SK-N-SH treated with all-trans-retinoic acid at 6 μM for 48 hours (cell line): ENCODE results near the gene RFPL2.
"Not testable (repeated sequence)": the region's sequence is repeated elsewhere in the genome, so short reads cannot be mapped to it uniquely, and the experiment has no call there.

Source experiments
- ARNTL ChIP-seq: fragments of 450-650 bp; formaldehyde crosslinking; IDR thresholded peaks from 2 replicates; pipeline ENCODE4 v1.5.0; 2020; ENCODE audit warnings: low read depth, mild to moderate bottlenecking, moderate library complexity, borderline replicate concordance
- PPARA ChIP-seq: fragments of 250-450 bp; sonication (Bioruptor Pico); IDR thresholded peaks from 2 replicates; pipeline ENCODE4 v1.5.0; 2020; ENCODE audit warnings: mild to moderate bottlenecking, borderline replicate concordance
- TCF4 ChIP-seq: fragments of 250-450 bp; sonication (Bioruptor Pico); IDR thresholded peaks from 2 replicates; pipeline ENCODE4 v1.8.0; 2021; ENCODE audit warnings: mild to moderate bottlenecking, moderate library complexity, borderline replicate concordance
- ZFP3 ChIP-seq: fragments of 250-450 bp; sonication (Bioruptor Pico); IDR thresholded peaks from 2 replicates; pipeline ENCODE4 v1.5.0; 2020; ENCODE audit warnings: mild to moderate bottlenecking, moderate library complexity
- ZNF565 ChIP-seq: fragments of 450-650 bp; formaldehyde crosslinking; conservative IDR thresholded peaks from 2 replicates; pipeline ENCODE4 v1.5.0; 2020; ENCODE audit warnings: low read depth, mild to moderate bottlenecking, moderate library complexity
- TF ChIP-seq, protein P1 (sequence below): fragments of 250-450 bp; sonication (Bioruptor Pico); IDR thresholded peaks from 2 replicates; pipeline ENCODE4 v1.8.0; 2020; ENCODE audit warnings: mild to moderate bottlenecking, moderate library complexity, borderline replicate concordance
- TF ChIP-seq, protein P2 (sequence below): fragments of 250-450 bp; sonication (Bioruptor Pico); IDR thresholded peaks from 2 replicates; pipeline ENCODE4 v1.5.0; 2020; ENCODE audit warnings: mild to moderate bottlenecking, moderate library complexity
- TF ChIP-seq, protein P3 (sequence below): fragments of 250-450 bp; sonication (Bioruptor Pico); IDR thresholded peaks from 2 replicates; pipeline ENCODE4 v1.5.1; 2021; ENCODE audit warnings: mild to moderate bottlenecking, moderate library complexity

DNA sequence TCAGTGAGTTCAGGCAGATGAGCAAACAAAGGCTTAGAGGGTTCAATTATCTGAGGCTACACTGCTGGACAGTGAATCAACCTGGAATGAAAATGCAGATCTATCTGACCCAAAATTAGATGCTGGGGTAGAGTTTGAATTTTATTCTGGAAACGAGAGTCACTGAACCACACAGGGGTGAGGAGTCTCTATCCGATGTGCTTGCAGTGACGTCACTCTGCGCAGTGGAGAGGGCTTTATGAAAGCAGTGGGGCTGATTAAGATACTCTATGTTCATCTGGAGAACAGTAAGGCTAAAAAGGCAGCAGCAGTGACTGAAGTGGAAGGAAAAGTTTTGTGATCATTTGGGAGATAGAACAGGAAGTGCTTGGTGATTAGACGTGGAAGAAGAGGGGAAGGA, 44.5 kb downstream of the RFPL2 start:
- TF ChIP-seq ZFP3 (CRISPR knock-in tag); PPARA; TCF4 (CRISPR knock-in tag); ARNTL (CRISPR knock-in tag); ZNF565 (CRISPR knock-in tag): not testable (repeated sequence)
- TF ChIP-seq, protein P1, sequence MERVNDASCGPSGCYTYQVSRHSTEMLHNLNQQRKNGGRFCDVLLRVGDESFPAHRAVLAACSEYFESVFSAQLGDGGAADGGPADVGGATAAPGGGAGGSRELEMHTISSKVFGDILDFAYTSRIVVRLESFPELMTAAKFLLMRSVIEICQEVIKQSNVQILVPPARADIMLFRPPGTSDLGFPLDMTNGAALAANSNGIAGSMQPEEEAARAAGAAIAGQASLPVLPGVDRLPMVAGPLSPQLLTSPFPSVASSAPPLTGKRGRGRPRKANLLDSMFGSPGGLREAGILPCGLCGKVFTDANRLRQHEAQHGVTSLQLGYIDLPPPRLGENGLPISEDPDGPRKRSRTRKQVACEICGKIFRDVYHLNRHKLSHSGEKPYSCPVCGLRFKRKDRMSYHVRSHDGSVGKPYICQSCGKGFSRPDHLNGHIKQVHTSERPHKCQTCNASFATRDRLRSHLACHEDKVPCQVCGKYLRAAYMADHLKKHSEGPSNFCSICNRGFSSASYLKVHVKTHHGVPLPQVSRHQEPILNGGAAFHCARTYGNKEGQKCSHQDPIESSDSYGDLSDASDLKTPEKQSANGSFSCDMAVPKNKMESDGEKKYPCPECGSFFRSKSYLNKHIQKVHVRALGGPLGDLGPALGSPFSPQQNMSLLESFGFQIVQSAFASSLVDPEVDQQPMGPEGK = not testable (repeated sequence)
- TF ChIP-seq, protein P2, sequence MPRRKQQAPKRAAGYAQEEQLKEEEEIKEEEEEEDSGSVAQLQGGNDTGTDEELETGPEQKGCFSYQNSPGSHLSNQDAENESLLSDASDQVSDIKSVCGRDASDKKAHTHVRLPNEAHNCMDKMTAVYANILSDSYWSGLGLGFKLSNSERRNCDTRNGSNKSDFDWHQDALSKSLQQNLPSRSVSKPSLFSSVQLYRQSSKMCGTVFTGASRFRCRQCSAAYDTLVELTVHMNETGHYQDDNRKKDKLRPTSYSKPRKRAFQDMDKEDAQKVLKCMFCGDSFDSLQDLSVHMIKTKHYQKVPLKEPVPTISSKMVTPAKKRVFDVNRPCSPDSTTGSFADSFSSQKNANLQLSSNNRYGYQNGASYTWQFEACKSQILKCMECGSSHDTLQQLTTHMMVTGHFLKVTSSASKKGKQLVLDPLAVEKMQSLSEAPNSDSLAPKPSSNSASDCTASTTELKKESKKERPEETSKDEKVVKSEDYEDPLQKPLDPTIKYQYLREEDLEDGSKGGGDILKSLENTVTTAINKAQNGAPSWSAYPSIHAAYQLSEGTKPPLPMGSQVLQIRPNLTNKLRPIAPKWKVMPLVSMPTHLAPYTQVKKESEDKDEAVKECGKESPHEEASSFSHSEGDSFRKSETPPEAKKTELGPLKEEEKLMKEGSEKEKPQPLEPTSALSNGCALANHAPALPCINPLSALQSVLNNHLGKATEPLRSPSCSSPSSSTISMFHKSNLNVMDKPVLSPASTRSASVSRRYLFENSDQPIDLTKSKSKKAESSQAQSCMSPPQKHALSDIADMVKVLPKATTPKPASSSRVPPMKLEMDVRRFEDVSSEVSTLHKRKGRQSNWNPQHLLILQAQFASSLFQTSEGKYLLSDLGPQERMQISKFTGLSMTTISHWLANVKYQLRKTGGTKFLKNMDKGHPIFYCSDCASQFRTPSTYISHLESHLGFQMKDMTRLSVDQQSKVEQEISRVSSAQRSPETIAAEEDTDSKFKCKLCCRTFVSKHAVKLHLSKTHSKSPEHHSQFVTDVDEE (CRISPR knock-in tag) = not testable (repeated sequence)
- TF ChIP-seq, protein P3, sequence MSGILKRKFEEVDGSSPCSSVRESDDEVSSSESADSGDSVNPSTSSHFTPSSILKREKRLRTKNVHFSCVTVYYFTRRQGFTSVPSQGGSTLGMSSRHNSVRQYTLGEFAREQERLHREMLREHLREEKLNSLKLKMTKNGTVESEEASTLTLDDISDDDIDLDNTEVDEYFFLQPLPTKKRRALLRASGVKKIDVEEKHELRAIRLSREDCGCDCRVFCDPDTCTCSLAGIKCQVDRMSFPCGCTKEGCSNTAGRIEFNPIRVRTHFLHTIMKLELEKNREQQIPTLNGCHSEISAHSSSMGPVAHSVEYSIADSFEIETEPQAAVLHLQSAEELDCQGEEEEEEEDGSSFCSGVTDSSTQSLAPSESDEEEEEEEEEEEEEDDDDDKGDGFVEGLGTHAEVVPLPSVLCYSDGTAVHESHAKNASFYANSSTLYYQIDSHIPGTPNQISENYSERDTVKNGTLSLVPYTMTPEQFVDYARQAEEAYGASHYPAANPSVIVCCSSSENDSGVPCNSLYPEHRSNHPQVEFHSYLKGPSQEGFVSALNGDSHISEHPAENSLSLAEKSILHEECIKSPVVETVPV (CRISPR knock-in tag) = not testable (repeated sequence)
